ENCODE measurements around the gene CIDEA. TPM values are rescaled to one million over a fixed set of nuclear protein-coding genes. Genes with fewer than 3 reads are reported as not detected.

CIDEA gene
- polyA plus RNA-seq, 1 donor: not detected

GRCh38 chr18:12296457-12296856, 42.3 kb downstream of the CIDEA start:
- Histone ChIP-seq H3K4me3 (ENCODE audit: low read length) (no peak overlapping the region), H3K27ac (ENCODE audit: low read length) (no peak overlapping the region), H3K9me3 (ENCODE audit: control insufficient read depth, low read depth, low read length) (no peaks in the 10 kb centered on the region), H3K36me3 (ENCODE audit: control insufficient read depth, insufficient read depth, low read length) (no peaks in the 10 kb centered on the region), H3K4me1 (ENCODE audit: control insufficient read depth, insufficient read depth, low read length) (no peaks in the 10 kb centered on the region), H3K27me3 (ENCODE audit: control insufficient read depth, insufficient read depth, low read length) (peaks cover 9% of the 10 kb centered on the region)
- DNase-seq: no peak
- WGBS (ENCODE audit: insufficient coverage, low lambda C conversion rate): no CpG with 5 or more reads among the region's 1 CpG

GRCh38 chr18:12299862-12300261, 45.7 kb downstream of the CIDEA start:
- Histone ChIP-seq H3K4me3 (ENCODE audit: low read length) (no peak overlapping the region), H3K27ac (ENCODE audit: low read length) (no peak overlapping the region), H3K4me1 (ENCODE audit: control insufficient read depth, insufficient read depth, low read length) (no peaks in the 10 kb centered on the region), H3K36me3 (ENCODE audit: control insufficient read depth, insufficient read depth, low read length) (no peaks in the 10 kb centered on the region), H3K27me3 (ENCODE audit: control insufficient read depth, insufficient read depth, low read length) (peaks cover 16% of the 10 kb centered on the region), H3K9me3 (ENCODE audit: control insufficient read depth, low read depth, low read length) (no peaks in the 10 kb centered on the region)
- WGBS (ENCODE audit: insufficient coverage, low lambda C conversion rate): 100% methylated on average over 1 of the region's 2 CpGs
- no peak for DNase-seq

GRCh38 chr18:12301263-12302005, 47.3 kb downstream of the CIDEA start:
- Histone ChIP-seq H3K4me1 (ENCODE audit: control insufficient read depth, insufficient read depth, low read length) (peaks cover 2% of the 10 kb centered on the region), H3K36me3 (ENCODE audit: control insufficient read depth, insufficient read depth, low read length) (no peaks in the 10 kb centered on the region), H3K27me3 (ENCODE audit: control insufficient read depth, insufficient read depth, low read length) (peaks cover 24% of the 10 kb centered on the region), H3K27ac (ENCODE audit: low read length) (no peak overlapping the region), H3K9me3 (ENCODE audit: control insufficient read depth, low read depth, low read length) (no peaks in the 10 kb centered on the region), H3K4me3 (ENCODE audit: low read length) (no peak overlapping the region)
- DNase-seq: no peak
- no CpG with 5 or more reads among the region's 13 CpGs for WGBS (ENCODE audit: insufficient coverage, low lambda C conversion rate)

GRCh38 chr18:12302391-12303147, 48.4 kb downstream of the CIDEA start:
- no peak for DNase-seq
- no peaks in the 10 kb centered on the region for H3K9me3 ChIP-seq (ENCODE audit: control insufficient read depth, low read depth, low read length)
- peaks cover 6% of the 10 kb centered on the region for H3K4me1 ChIP-seq (ENCODE audit: control insufficient read depth, insufficient read depth, low read length)
- no peak overlapping the region for H3K27ac ChIP-seq (ENCODE audit: low read length)
- peaks cover 36% of the 10 kb centered on the region for H3K27me3 ChIP-seq (ENCODE audit: control insufficient read depth, insufficient read depth, low read length)
- no CpG with 5 or more reads among the region's 14 CpGs for WGBS (ENCODE audit: insufficient coverage, low lambda C conversion rate)
- H3K36me3 ChIP-seq (ENCODE audit: control insufficient read depth, insufficient read depth, low read length): no peaks in the 10 kb centered on the region
- H3K4me3 ChIP-seq (ENCODE audit: low read length): no peak overlapping the region

- no CpG with 5 or more reads among the region's 19 CpGs for whole genome bisulfite sequencing (ENCODE audit: insufficient coverage, low lambda C conversion rate)
- H3K36me3 ChIP-seq (ENCODE audit: control insufficient read depth, insufficient read depth, low read length): no peaks in the 10 kb centered on the region
- no peak overlapping the region for H3K27ac ChIP-seq (ENCODE audit: low read length)
- DNase-seq: no peak
- H3K9me3 ChIP-seq (ENCODE audit: control insufficient read depth, low read depth, low read length): no peaks in the 10 kb centered on the region
- peaks cover 9% of the 10 kb centered on the region for H3K4me1 ChIP-seq (ENCODE audit: control insufficient read depth, insufficient read depth, low read length)
- H3K27me3 ChIP-seq (ENCODE audit: control insufficient read depth, insufficient read depth, low read length): peaks cover 48% of the 10 kb centered on the region
- H3K4me3 ChIP-seq (ENCODE audit: low read length): no peak overlapping the region
These were observed 50.4 kb downstream of the CIDEA start for GRCh38 chr18:12304351-12305210.

GRCh38 chr18:12305211-12305610, 51.0 kb downstream of the CIDEA start:
- peaks cover 48% of the 10 kb centered on the region for H3K27me3 ChIP-seq (ENCODE audit: control insufficient read depth, insufficient read depth, low read length)
- H3K4me1 ChIP-seq (ENCODE audit: control insufficient read depth, insufficient read depth, low read length): peaks cover 9% of the 10 kb centered on the region
- 60% methylated on average over 1 of the region's 12 CpGs for WGBS (ENCODE audit: insufficient coverage, low lambda C conversion rate)
- H3K27ac ChIP-seq (ENCODE audit: low read length): no peak overlapping the region
- no peaks in the 10 kb centered on the region for H3K36me3 ChIP-seq (ENCODE audit: control insufficient read depth, insufficient read depth, low read length)
- H3K4me3 ChIP-seq (ENCODE audit: low read length): no peak overlapping the region
- no peak for DNase-seq
- H3K9me3 ChIP-seq (ENCODE audit: control insufficient read depth, low read depth, low read length): no peaks in the 10 kb centered on the region

- Histone ChIP-seq H3K4me3 (ENCODE audit: low read length) (no peak overlapping the region), H3K27ac (ENCODE audit: low read length) (no peak overlapping the region), H3K4me1 (ENCODE audit: control insufficient read depth, insufficient read depth, low read length) (peaks cover 9% of the 10 kb centered on the region), H3K9me3 (ENCODE audit: control insufficient read depth, low read depth, low read length) (no peaks in the 10 kb centered on the region), H3K27me3 (ENCODE audit: control insufficient read depth, insufficient read depth, low read length) (peaks cover 55% of the 10 kb centered on the region), H3K36me3 (ENCODE audit: control insufficient read depth, insufficient read depth, low read length) (peaks cover 4% of the 10 kb centered on the region)
- no peak for DNase-seq
- WGBS (ENCODE audit: insufficient coverage, low lambda C conversion rate): no CpG with 5 or more reads among the region's 25 CpGs
These were observed 51.9 kb downstream of the CIDEA start for GRCh38 chr18:12305930-12306629.

GRCh38 chr18:12306752-12307700, 52.9 kb downstream of the CIDEA start:
- Histone ChIP-seq H3K4me1 (ENCODE audit: control insufficient read depth, insufficient read depth, low read length) (peaks cover 9% of the 10 kb centered on the region), H3K4me3 (ENCODE audit: low read length) (peak overlapping the region; percentile 28), H3K27me3 (ENCODE audit: control insufficient read depth, insufficient read depth, low read length) (peaks cover 56% of the 10 kb centered on the region), H3K9me3 (ENCODE audit: control insufficient read depth, low read depth, low read length) (no peaks in the 10 kb centered on the region), H3K36me3 (ENCODE audit: control insufficient read depth, insufficient read depth, low read length) (peaks cover 5% of the 10 kb centered on the region), H3K27ac (ENCODE audit: low read length) (peak overlapping the region; percentile 17)
- WGBS (ENCODE audit: insufficient coverage, low lambda C conversion rate): 0% methylated on average over 1 of the region's 39 CpGs
- DNase-seq: peak in 1 of 2 donors; percentile 30

GRCh38 chr18:12307701-12308385, 53.7 kb downstream of the CIDEA start, which contains the start of gene TUBB6:
Gene TUBB6 (plus strand): TSS chr18:12308241. CDS start chr18:12308293, 52 bp downstream.
- Histone ChIP-seq H3K27me3 (ENCODE audit: control insufficient read depth, insufficient read depth, low read length) (peaks cover 56% of the 10 kb centered on the region), H3K4me3 (ENCODE audit: low read length) (peak within 1 kb of the TSS; percentile 47), H3K27ac (ENCODE audit: low read length) (peak within 1 kb of the TSS; percentile 60), H3K36me3 (ENCODE audit: control insufficient read depth, insufficient read depth, low read length) (peaks cover 7% of the 10 kb centered on the region), H3K4me1 (ENCODE audit: control insufficient read depth, insufficient read depth, low read length) (peaks cover 9% of the 10 kb centered on the region), H3K9me3 (ENCODE audit: control insufficient read depth, low read depth, low read length) (no peaks in the 10 kb centered on the region)
- no CpG with 5 or more reads among the region's 88 CpGs for WGBS (ENCODE audit: insufficient coverage, low lambda C conversion rate)
- DNase-seq: peak; percentile 41 to 50
